ENCODE data around the gene CMTM6.
"Not testable (repeated sequence)": the region's sequence is repeated elsewhere in the genome, so short reads cannot be mapped to it uniquely, and the experiment has no call there.

CMTM6 gene

DNA sequence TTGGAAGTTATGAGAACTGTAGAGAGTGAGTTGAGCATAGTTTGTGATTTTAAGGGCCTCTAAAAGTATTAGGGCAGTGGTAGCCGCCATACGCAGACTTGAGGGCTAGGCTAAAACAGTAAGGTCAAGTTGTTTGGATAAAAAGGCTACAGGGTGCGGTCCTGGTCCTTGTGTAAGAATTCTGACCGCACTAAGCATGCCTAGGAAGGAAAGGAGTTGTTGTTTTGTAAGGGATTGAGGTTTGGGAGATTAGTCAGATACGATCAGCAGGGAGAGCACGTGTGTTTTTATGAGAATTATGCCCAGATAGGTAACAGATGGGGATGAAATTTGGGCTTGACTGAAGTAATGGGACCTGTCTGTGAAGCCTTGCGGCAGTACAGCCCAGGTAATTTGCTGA is 39.2 kb downstream of the CMTM6 start:
- H3K4me1 ChIP-seq (ENCODE audit: control insufficient read depth, insufficient read depth, low read length); H3K4me3 ChIP-seq (ENCODE audit: low read length); H3K36me3 ChIP-seq (ENCODE audit: control insufficient read depth, insufficient read depth, low read length, severe bottlenecking); H3K27me3 ChIP-seq (replicated peaks; ENCODE audit: control insufficient read depth, insufficient read depth, low read length); H3K9ac ChIP-seq (ENCODE audit: low read length); H3K9me3 ChIP-seq (ENCODE audit: control insufficient read depth, low read length): not testable (repeated sequence)
- peak; percentile 37 for DNase-seq (ENCODE audit: low read depth)

- not testable (repeated sequence) for H3K4me3 ChIP-seq (ENCODE audit: low read length); H3K9me3 ChIP-seq (ENCODE audit: control insufficient read depth, low read length); H3K4me1 ChIP-seq (ENCODE audit: control insufficient read depth, insufficient read depth, low read length); DNase-seq (ENCODE audit: low read depth); H3K27me3 ChIP-seq (replicated peaks; ENCODE audit: control insufficient read depth, insufficient read depth, low read length); H3K36me3 ChIP-seq (ENCODE audit: control insufficient read depth, insufficient read depth, low read length, severe bottlenecking); H3K9ac ChIP-seq (ENCODE audit: low read length)
Observed at GRCh38 chr3:32462191-32462986, 40.3 kb downstream of the CMTM6 start.

GRCh38 chr3:32460817-32461496 is 41.7 kb downstream of the CMTM6 start:
- H3K9ac ChIP-seq (ENCODE audit: low read length); H3K9me3 ChIP-seq (ENCODE audit: control insufficient read depth, low read length); H3K4me1 ChIP-seq (ENCODE audit: control insufficient read depth, insufficient read depth, low read length); H3K27me3 ChIP-seq (replicated peaks; ENCODE audit: control insufficient read depth, insufficient read depth, low read length); DNase-seq (ENCODE audit: low read depth); H3K36me3 ChIP-seq (ENCODE audit: control insufficient read depth, insufficient read depth, low read length, severe bottlenecking); H3K4me3 ChIP-seq (ENCODE audit: low read length): not testable (repeated sequence)

DNA sequence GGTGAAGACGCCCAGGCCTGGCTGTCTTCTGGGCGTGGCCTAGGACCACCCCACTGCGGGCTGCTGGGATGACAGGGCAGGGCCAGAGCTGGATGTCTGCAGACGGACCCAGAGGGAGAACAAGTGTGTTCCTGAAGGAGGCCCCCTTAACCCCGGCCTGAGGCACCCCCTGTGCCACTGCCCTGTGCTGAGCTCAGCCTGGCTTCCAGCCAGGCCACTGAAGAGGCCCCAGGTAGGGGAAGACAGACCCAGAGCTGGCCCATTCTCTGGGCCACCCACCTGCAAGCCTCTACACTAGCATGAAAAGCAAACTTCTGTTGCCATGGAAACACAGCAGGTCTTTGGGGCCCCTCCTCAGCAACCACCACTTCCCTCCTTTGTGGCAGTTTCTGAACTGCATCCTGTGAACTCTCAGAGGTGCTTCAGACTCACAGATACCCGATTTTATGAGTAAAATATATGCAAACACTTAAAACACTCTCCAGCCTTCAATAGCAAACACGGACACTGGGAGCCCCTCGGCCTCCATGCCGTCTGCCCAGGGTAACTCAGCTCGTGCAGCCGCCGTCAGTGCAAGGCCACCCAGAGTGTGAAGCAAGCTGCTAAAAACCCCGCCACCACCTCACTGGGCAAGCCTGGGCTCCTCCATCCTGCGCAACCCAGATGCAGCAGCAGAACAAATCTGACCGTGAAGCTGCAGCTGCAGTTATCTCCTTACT is 42.5 kb downstream of the CMTM6 start:
- H3K9me3 ChIP-seq (ENCODE audit: control insufficient read depth, low read length): no peaks in the 10 kb centered on the region
- H3K9ac ChIP-seq (ENCODE audit: low read length): no peak overlapping the region
- H3K27me3 ChIP-seq (replicated peaks; ENCODE audit: control insufficient read depth, insufficient read depth, low read length): no peaks in the 10 kb centered on the region
- H3K4me3 ChIP-seq (ENCODE audit: low read length): no peak overlapping the region
- peaks cover 8% of the 10 kb centered on the region for H3K36me3 ChIP-seq (ENCODE audit: control insufficient read depth, insufficient read depth, low read length, severe bottlenecking)
- H3K4me1 ChIP-seq (ENCODE audit: control insufficient read depth, insufficient read depth, low read length): no peaks in the 10 kb centered on the region
- DNase-seq (ENCODE audit: low read depth): no peak

- H3K9ac ChIP-seq (ENCODE audit: low read length): no peak overlapping the region
- H3K27me3 ChIP-seq (replicated peaks; ENCODE audit: control insufficient read depth, insufficient read depth, low read length): no peaks in the 10 kb centered on the region
- no peak overlapping the region for H3K4me3 ChIP-seq (ENCODE audit: low read length)
- no peak for DNase-seq (ENCODE audit: low read depth)
- peaks cover 15% of the 10 kb centered on the region for H3K36me3 ChIP-seq (ENCODE audit: control insufficient read depth, insufficient read depth, low read length, severe bottlenecking)
- H3K4me1 ChIP-seq (ENCODE audit: control insufficient read depth, insufficient read depth, low read length): no peaks in the 10 kb centered on the region
- no peaks in the 10 kb centered on the region for H3K9me3 ChIP-seq (ENCODE audit: control insufficient read depth, low read length)
Observed at GRCh38 chr3:32459450-32459849, 43.2 kb downstream of the CMTM6 start.

DNA sequence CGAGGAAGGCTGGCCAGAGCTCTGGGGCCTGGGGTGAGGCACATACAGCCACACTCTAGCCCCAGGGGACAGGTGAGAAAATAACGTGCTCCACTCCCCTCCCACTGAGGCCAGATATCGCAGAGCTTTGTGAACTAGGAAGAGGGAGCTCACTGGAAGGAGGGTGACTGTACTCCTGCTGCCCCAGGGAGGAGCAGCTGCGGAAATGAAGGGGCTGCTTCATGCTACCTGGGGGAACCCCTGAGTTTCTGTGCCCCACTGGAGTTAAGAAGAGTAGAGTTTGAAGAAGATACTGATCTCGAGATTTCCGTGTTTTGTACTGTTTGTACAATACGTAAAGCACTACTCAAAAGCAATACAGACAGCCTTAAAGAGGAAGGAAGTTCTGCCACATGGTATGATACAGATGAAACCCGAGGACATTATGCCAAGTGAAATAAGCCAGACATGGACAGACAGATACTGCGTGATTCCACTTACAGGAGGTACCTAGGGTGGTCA is 44.6 kb downstream of the CMTM6 start:
- DNase-seq (ENCODE audit: low read depth): no peak

DNA sequence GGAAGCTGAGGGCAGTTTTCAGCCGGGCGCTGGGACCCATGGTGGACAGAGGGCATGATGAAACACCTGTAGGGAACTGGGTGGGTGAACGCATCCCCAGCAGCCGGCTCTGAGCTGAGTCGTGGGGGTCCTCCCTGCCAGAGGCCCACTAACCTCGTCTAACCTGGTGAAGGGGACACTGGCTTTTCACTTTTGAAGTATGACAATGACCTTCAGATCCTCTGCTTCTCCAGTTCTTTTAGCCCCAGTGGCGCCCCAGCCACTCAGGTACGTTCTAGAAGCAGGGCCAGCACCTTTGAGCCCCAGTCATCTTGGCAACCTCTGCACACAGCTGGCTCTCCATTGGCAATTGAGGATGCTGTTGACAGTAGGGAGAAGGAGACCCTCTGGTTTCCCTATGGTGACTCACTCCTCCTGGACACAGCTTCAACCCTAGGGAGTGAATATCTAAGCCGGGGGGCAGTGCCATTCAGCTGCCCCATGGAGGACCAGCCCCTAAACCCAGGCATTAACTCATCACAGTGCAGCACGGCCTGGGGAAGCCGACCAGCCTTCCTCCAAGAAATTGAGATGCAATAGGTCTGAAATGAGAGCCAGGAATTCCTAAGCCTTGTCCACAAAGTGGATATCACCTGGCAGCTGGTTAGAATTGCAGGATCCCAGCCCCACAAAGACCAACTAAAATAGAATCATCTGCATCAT is 46.1 kb downstream of the CMTM6 start:
- no peak for DNase-seq (ENCODE audit: low read depth)
- H3K9me3 ChIP-seq (ENCODE audit: control insufficient read depth, low read length): no peaks in the 10 kb centered on the region
- H3K4me3 ChIP-seq (ENCODE audit: low read length): no peak overlapping the region
- no peaks in the 10 kb centered on the region for H3K27me3 ChIP-seq (replicated peaks; ENCODE audit: control insufficient read depth, insufficient read depth, low read length)
- H3K4me1 ChIP-seq (ENCODE audit: control insufficient read depth, insufficient read depth, low read length): peaks cover 9% of the 10 kb centered on the region
- no peak overlapping the region for H3K9ac ChIP-seq (ENCODE audit: low read length)
- H3K36me3 ChIP-seq (ENCODE audit: control insufficient read depth, insufficient read depth, low read length, severe bottlenecking): peaks cover 25% of the 10 kb centered on the region

More for the DNA sequence above, 44.6 kb downstream of the CMTM6 start:
- Histone ChIP-seq H3K4me1 (ENCODE audit: control insufficient read depth, insufficient read depth, low read length) (peaks cover 8% of the 10 kb centered on the region), H3K27me3 (replicated peaks; ENCODE audit: control insufficient read depth, insufficient read depth, low read length) (no peaks in the 10 kb centered on the region), H3K4me3 (ENCODE audit: low read length) (no peak overlapping the region), H3K9me3 (ENCODE audit: control insufficient read depth, low read length) (no peaks in the 10 kb centered on the region), H3K36me3 (ENCODE audit: control insufficient read depth, insufficient read depth, low read length, severe bottlenecking) (peaks cover 17% of the 10 kb centered on the region), H3K9ac (ENCODE audit: low read length) (no peak overlapping the region)

DNA sequence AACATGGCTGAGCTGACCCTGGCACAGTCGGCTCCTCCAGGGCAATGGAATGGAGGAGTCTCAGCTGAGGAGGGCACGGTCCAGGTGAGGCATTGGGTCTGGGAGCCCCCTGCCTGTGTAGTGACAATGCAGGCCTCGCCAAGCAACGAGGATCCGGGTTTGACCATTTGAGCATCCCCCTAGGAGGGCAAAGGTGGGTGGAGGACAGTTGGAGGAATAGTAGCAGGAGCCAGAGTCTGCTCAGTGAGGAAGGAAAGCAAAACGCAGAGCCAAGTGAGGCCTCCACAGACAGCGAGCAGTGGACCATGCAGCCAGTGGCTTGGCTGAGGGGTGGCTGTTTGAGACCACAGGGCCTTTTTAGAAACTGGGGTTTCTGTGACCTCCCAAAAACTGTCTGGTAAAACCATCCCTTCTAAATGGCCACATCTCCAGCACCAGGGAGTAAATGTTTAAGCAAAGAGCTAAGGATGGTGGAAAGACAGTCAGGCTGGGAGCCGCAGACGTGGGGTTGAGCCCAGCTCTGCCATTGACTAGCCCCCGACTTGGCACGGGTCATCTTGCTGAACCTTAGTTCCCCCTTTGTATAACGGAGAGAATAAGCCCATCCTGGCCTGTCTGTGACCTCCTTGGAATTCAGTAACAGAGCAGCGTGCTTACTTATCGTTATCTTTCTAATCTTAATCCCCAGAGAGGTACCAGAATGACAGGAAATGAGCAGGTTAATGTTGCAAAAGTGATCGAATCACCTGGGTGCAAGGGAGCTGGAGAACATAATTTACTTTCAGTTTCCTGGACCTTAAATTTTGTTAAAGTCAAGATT is 46.8 kb downstream of the CMTM6 start:
- Histone ChIP-seq H3K36me3 (ENCODE audit: control insufficient read depth, insufficient read depth, low read length, severe bottlenecking) (peaks cover 25% of the 10 kb centered on the region), H3K9me3 (ENCODE audit: control insufficient read depth, low read length) (no peaks in the 10 kb centered on the region), H3K4me3 (ENCODE audit: low read length) (no peak overlapping the region), H3K27me3 (replicated peaks; ENCODE audit: control insufficient read depth, insufficient read depth, low read length) (no peaks in the 10 kb centered on the region), H3K4me1 (ENCODE audit: control insufficient read depth, insufficient read depth, low read length) (peaks cover 9% of the 10 kb centered on the region), H3K9ac (ENCODE audit: low read length) (no peak overlapping the region)
- no peak for DNase-seq (ENCODE audit: low read depth)

GRCh38 chr3:32454731-32455608 is 47.7 kb downstream of the CMTM6 start:
- Histone ChIP-seq H3K4me1 (ENCODE audit: control insufficient read depth, insufficient read depth, low read length) (peaks cover 9% of the 10 kb centered on the region), H3K36me3 (ENCODE audit: control insufficient read depth, insufficient read depth, low read length, severe bottlenecking) (peaks cover 33% of the 10 kb centered on the region), H3K4me3 (ENCODE audit: low read length) (no peak overlapping the region), H3K9ac (ENCODE audit: low read length) (no peak overlapping the region), H3K9me3 (ENCODE audit: control insufficient read depth, low read length) (no peaks in the 10 kb centered on the region), H3K27me3 (replicated peaks; ENCODE audit: control insufficient read depth, insufficient read depth, low read length) (no peaks in the 10 kb centered on the region)
- no peak for DNase-seq (ENCODE audit: low read depth)

- Histone ChIP-seq H3K9me3 (ENCODE audit: control insufficient read depth, low read length) (no peaks in the 10 kb centered on the region), H3K36me3 (ENCODE audit: control insufficient read depth, insufficient read depth, low read length, severe bottlenecking) (peaks cover 40% of the 10 kb centered on the region), H3K9ac (ENCODE audit: low read length) (no peak overlapping the region), H3K4me3 (ENCODE audit: low read length) (no peak overlapping the region), H3K4me1 (ENCODE audit: control insufficient read depth, insufficient read depth, low read length) (peaks cover 9% of the 10 kb centered on the region), H3K27me3 (replicated peaks; ENCODE audit: control insufficient read depth, insufficient read depth, low read length) (no peaks in the 10 kb centered on the region)
- DNase-seq (ENCODE audit: low read depth): no peak
Observed at GRCh38 chr3:32454111-32454510, 48.5 kb downstream of the CMTM6 start.
